HK-2 (cell line): ENCODE data around the gene ADAMTS15.

Experiments used
- DNase-seq: peaks from one replicate; pipeline ENCODE4 v3.0.0-alpha.2; 2018; ENCODE audit not compliant: unreplicated experiment

The ADAMTS15 gene, protein sequence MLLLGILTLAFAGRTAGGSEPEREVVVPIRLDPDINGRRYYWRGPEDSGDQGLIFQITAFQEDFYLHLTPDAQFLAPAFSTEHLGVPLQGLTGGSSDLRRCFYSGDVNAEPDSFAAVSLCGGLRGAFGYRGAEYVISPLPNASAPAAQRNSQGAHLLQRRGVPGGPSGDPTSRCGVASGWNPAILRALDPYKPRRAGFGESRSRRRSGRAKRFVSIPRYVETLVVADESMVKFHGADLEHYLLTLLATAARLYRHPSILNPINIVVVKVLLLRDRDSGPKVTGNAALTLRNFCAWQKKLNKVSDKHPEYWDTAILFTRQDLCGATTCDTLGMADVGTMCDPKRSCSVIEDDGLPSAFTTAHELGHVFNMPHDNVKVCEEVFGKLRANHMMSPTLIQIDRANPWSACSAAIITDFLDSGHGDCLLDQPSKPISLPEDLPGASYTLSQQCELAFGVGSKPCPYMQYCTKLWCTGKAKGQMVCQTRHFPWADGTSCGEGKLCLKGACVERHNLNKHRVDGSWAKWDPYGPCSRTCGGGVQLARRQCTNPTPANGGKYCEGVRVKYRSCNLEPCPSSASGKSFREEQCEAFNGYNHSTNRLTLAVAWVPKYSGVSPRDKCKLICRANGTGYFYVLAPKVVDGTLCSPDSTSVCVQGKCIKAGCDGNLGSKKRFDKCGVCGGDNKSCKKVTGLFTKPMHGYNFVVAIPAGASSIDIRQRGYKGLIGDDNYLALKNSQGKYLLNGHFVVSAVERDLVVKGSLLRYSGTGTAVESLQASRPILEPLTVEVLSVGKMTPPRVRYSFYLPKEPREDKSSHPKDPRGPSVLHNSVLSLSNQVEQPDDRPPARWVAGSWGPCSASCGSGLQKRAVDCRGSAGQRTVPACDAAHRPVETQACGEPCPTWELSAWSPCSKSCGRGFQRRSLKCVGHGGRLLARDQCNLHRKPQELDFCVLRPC

DNA sequence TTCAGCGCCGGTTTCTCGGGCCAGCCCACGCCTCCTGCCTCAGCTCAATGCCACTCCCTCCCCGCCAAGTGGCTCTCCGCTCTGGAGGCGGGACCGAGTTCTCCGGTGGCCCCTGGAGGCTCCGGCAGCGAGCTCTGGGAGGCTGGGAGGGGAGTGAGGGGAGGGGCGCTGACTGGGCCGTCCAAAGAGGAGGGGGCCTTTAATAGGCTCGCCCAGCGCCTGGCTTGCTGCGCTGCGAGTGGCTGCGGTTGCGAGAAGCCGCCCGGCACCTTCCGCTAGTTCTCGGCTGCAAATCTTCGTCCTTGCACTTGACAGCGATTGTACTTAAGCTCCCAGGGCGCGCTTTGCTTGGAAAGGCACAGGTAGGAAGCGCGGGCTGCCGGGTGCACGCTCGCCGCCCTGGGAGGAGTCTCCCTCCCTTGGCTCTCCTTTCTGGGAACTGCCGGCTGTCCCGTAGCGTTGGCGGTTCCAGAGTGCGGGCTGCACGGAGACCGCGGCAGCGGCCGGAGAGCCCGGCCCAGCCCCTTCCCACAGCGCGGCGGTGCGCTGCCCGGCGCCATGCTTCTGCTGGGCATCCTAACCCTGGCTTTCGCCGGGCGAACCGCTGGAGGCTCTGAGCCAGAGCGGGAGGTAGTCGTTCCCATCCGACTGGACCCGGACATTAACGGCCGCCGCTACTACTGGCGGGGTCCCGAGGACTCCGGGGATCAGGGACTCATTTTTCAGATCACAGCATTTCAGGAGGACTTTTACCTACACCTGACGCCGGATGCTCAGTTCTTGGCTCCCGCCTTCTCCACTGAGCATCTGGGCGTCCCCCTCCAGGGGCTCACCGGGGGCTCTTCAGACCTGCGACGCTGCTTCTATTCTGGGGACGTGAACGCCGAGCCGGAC, at the start of gene ADAMTS15:
Gene ADAMTS15, plus strand, starts transcription at position 230 of the 894 bp plus-strand sequence. Its CDS starts 329 bp downstream, at position 559.
- peak; percentile 78 for DNase-seq

DNA sequence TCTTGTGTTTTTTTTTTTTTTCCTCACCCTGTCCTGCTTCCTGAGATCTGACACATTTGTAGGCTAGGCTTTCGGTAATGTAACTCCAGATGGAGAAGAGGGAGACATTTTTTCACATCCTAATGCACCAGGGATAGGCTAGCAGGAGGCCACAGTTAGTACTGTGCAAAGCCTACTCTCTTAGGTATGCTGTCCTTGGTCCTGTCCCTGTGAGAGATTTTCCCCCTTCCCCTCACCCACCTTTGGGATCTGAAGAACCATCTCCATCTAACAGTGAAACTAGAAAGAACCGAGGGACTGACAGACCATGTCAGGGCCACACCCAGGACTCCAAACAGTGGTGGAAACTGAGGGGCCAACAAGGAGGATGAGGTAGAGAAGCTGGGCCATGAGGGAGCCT, 49.2 kb upstream of the ADAMTS15 start:
- no peak for DNase-seq

DNA sequence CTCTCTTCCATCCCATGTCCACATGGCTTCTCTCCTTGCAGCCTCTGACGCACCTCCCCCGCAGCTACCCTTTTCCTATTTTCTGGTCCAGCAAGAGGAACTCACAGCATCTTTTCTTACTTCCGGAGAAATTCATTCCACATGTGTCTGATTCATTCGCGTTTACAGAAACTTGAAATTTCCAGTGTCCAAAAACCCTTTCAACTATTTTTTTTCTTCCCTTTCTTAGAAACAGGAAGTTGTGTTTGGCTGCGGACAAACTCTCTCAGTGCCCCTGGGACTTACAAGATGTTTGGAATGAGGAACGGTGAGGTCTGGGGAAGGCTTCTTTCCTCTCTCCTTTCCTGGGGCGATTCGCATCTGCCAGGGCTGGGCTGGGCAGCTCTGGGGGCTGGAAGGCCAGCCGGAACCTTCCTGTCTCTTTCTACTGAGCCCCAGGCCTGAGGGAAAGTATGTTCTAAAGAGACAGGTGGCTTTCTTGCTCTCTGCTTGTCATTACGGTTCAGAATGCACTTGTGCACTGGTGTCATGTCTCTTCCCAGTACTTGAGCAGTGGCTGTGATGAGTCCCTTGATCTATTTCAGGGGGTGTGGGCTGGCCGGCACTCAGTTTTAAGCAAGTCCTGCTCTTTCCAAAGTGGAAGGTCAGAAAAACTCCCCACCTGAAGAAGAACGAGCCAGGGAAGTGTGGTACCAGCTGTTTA, 47.5 kb upstream of the ADAMTS15 start:
- DNase-seq, result no peak

GRCh38 chr11:130402570-130402969, 45.9 kb upstream of the ADAMTS15 start:
- DNase-seq, result no peak

DNA sequence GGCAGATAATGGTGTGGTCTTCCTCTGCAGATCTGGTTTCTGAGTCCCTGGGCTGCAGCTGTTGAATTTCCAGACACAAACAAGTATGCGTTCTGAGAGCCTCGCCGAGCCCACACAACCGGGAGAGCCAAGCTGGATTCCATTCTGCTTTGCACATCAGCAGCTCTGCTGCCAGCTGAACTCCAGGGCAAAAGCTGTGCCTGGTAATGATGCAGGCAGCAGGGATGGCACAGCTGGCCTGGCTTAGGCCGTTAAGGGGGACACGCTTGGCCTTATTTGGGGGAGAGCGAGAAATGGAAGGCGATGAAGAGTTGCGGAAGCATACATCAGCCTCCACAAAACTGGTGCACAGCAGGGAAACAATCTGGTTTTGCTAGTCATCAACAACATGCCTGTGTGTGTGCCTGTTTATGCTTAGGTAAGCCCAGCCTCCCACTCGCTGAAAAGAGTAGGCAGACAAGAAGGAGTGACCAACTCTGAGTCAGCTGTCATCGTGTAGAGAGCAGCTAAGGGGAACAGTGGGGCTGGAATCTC, 45.1 kb upstream of the ADAMTS15 start:
- DNase-seq, result no peak

DNA sequence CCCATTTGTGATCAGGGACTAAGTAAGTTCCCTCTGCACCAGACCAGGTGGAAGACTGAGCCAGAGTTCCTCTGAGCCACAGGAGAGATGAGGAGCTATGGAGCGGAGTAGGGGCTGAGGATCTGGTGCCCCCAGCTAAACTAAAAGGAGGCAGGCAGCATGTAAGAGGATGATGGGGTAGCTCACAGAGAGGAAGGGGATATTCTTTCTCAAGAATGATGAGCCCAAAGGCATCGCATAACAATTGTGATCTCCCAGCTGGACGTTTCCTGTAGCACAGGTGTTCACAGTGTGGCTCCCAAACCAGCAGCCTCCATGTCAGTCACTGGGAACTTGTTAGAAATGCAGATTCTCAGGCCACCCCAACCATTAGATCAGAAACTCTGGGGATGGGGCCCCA, 44.5 kb upstream of the ADAMTS15 start:
- DNase-seq, result no peak

GRCh38 chr11:130404727-130405126, 43.7 kb upstream of the ADAMTS15 start:
- DNase-seq, result no peak

- DNase-seq, result no peak
Observed at GRCh38 chr11:130405428-130405827, 43.0 kb upstream of the ADAMTS15 start.

- peak; percentile 16 for DNase-seq
Observed at GRCh38 chr11:130407978-130408377, 40.5 kb upstream of the ADAMTS15 start.

GRCh38 chr11:130408401-130408890, 40.0 kb upstream of the ADAMTS15 start:
- DNase-seq, result no peak

GRCh38 chr11:130408901-130409300, 39.5 kb upstream of the ADAMTS15 start:
- DNase-seq, result no peak

GRCh38 chr11:130409594-130410388, 38.7 kb upstream of the ADAMTS15 start:
- DNase-seq, result no peak

DNA sequence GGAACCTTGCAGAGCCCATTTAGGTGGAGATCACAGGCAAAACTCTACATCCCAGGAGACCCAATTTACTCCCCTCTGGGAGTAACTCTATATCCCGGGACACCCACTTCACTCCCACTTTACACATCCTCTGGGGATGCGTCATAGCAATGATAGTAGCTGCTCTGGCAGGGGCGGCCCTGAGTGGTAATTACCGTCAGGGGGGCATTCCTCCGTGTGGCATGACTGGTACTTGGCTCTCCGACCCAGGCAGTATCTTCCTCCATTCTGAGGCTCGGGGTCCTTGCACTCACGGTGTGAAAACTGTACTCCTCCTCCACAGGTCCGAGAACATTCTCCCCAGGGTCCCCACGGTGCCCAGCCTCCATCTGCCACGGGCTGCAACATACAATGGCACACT, 37.2 kb upstream of the ADAMTS15 start:
- no peak for DNase-seq

GRCh38 chr11:130413405-130414106, 34.9 kb upstream of the ADAMTS15 start:
- peak; percentile 43 for DNase-seq

DNA sequence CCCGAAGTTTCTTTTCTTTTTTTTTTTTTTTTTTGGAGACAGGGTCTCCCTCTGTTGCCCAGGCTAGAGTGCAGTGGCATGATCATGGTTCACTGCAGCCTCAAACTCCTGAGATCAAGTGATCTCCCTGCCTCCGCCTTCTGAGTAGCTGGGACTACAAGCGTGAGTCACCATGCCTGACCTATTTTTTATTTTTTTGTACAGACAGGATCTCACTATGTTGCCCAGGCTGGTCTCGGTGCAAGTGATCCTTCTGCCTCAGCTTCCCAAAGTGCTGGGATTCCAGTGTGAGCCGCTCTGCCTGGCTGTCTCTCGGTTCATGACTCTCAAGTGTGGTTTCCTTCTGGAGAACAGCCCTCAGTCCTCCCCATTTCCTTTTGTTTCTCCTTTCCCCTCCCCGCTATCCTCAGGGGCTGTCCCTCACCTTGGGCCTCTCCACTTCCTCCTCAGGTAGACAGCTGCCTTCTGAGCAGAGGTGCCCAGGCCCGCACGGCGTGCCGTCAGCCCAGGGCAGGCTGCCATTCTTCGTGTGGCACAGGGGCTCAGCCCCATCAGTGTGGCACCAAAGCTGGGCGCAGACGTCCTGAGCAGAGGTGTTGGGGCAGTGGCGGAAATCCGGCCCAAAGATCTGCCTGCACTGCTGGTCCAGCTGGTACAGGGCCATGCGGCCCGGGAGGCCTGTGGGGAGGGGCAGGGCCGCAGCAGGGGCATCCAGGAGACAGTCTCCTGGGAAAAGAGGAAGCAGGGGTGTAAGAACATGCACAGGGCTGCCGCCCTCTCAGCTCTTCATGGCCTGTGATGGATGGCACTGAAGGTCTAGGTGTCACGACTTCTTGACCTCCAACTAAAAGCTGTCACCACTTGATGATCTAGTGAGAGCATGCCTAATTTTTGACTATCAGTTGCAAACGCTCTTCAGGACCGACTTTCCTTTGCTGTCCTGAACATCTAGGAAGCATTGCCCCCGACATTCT, 34.1 kb upstream of the ADAMTS15 start:
- DNase-seq, result no peak

DNA sequence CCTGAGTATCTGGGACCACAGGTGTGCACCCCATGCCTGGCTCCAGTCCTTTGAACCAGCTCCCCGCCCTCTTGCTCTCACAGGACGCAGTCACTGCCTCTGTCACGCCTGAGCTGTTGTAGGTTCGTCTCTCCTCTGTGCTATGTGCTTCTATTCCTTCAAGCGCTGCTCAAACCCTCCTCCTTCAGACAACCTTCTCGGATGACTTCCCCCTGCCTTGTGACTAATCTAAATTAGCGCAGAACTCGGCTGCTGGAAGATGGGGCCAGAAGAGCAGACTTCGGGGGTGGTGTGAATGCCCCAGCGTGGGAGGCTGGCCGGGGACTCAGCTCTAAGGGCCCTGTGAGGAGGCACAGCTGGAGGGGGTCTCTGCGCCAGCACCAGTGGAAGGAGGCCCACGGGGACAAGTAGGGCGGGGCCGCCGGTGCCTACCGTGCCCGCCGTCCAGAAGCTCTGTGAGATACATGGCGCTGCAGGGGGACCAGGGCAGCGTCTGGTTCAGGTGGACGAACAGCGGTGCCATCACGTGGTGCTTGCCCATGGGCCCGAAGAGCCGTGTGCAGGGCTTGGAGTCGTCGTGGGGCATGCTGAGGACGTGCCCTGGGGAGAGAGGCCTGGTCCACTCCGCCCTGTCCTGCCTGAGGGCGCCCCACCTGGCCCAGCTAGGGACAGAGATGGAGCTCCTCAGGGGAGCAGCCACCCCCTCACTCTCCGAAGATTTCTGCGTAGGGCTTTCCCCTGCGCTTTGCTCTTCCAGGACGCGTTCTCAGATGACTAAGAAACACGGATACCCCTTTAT, 32.5 kb upstream of the ADAMTS15 start:
- peak; percentile 44 for DNase-seq

DNA sequence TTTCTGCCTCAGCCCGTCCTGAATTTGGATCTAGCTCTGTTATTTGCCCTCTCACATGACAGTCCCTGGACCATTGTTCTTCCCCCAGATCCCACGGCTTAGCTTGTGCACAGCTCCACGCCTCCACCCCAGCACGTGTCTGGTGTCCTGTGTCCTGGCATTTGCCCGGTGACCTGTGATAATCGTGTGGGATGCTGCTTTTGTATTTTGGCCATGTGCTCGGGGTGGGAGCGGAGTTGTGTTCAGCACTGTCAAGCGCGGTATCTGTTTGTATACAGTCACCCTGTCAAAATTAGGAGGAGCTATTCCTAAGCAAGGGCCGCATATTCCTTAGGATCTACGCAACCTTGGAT, 31.9 kb upstream of the ADAMTS15 start:
- no peak for DNase-seq
